Stimulated activated CD8-positive, alpha-beta memory T cell treated with anti-CD3 and anti-CD28 coated beads, Interleukin-4, amount 100 ng/mL, for 48 hours (primary cell): ENCODE data around the gene TP53AIP1.

Experiments
- DNase-seq: peaks from one replicate; pipeline ENCODE4 v3.0.0-alpha.2; 2020

Gene TP53AIP1

GRCh38 chr11:128904303-128904655 lies 38.4 kb downstream of the TP53AIP1 start:
- DNase-seq: no peak

DNA sequence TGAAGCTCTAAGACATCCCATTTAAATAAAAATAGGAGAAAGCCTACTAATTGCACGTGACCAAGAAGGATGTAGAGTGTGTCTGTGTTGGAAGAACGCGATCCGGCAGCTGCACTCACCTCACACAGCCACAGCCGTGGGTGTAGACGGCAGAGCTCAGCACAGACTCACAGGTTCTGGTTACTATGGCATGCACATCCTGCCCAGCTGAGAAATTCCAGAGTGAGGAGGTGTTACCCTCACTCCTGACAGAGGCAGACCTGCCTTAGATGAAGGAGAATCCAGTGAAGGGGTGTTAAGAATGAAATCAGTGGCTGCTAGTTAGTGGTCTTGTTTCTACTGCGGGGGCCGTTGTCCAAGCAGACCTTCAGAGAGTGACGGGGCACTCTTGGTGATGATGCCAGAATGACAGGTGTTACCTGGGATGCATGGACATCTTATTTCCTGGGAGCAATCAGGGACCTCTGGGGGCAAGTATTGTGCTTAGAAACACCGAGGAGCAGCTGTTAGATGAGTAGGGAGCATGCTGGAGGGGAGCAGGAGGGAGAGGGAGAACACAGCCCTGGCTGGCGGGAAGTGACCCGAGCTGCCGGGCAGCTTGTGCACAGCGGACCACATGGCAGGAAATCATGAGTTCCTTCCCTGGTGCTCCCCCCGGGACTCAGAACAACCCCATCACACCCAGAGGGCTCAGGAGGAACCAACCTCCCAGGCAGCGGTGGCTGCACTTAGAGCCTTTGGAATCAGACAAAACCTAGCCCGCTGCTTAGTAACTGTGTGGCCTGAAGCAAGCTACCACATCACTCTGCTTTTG lies 39.2 kb downstream of the TP53AIP1 start:
- no peak for DNase-seq

GRCh38 chr11:128902515-128903066 lies 40.1 kb downstream of the TP53AIP1 start:
- no peak for DNase-seq

GRCh38 chr11:128901653-128902514 lies 40.8 kb downstream of the TP53AIP1 start:
- DNase-seq: no peak

DNA sequence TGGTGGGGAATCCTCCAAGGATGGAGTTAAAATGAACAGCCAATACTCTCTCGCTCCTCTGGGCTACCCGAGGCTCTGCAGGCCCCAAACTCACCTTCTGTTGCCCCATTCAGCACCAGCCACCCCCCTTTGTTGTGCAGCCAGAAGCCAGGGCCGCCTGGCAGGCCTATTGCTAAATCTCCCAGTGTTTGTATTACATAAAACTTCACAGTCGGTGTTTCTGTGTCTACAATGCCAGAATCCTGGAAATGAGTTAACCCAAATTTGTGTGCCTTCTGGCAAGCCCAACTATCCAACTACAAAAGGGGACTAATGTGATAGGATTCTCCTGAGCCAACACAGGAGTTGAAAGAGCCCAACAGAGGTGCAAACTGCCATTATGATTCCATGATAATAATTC lies 42.2 kb downstream of the TP53AIP1 start:
- no peak for DNase-seq

GRCh38 chr11:128898580-128899344 lies 43.9 kb downstream of the TP53AIP1 start:
- no peak for DNase-seq

DNA sequence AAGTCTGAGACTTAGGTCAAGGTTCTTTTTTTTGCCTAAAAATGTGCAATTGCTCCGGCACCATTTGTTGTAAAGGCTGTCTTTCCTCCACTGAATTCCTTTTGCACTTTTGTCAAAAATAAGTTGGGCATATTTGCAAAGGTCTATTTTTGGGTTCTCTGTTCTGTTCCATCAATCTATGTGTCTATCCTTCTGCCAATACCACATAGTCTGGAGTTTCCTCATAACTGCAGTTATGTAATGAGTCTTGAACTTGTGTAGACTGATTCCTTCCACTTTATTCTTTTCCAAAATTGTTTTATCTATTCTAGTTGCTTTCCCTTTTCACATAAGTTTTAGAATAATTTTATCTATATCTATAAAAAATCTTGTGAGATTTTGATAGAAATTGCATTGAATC lies 44.8 kb downstream of the TP53AIP1 start:
- DNase-seq: no peak

GRCh38 chr11:128896356-128896755 lies 46.3 kb downstream of the TP53AIP1 start:
- no peak for DNase-seq

GRCh38 chr11:128895526-128895925 lies 47.1 kb downstream of the TP53AIP1 start:
- no peak for DNase-seq

DNA sequence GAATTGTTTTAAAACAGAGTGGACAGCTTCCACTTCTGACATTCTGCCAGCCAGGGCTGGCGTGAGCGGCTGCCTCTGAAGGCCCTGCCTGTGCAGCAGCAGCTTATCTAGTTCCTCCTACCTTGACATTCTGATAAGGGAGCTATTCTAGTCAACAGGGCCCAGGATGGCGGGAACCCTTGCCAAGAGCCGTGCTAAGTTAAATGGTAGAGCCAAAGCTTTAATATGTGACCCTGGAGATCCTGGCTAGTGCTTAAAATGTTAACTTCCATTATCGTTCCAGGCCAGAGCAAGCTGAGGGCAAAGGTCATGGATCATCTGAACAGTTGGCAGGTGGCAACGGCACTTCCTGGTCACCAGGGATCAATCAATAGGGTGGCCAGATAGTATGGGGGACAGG lies 48.0 kb downstream of the TP53AIP1 start:
- no peak for DNase-seq

DNA sequence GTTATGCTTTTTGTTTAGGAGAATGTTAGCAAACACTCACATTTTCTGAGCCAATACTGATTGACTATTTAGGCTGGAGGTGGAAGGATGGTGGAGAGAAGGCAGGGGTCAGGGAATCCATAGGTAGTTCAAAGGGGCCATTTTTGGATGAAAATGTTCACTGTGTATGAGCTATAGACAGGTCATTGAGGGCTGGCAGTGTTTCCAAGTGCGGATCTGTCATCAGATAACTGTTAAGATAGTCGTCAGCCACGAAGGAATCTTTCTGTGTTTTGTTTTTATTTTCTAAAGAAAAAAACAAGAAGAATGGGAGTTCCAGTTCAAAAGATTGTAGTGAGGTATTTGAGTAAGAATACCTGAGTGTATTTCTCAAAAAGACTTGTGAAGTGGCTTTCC lies 48.4 kb downstream of the TP53AIP1 start:
- no peak for DNase-seq

DNA sequence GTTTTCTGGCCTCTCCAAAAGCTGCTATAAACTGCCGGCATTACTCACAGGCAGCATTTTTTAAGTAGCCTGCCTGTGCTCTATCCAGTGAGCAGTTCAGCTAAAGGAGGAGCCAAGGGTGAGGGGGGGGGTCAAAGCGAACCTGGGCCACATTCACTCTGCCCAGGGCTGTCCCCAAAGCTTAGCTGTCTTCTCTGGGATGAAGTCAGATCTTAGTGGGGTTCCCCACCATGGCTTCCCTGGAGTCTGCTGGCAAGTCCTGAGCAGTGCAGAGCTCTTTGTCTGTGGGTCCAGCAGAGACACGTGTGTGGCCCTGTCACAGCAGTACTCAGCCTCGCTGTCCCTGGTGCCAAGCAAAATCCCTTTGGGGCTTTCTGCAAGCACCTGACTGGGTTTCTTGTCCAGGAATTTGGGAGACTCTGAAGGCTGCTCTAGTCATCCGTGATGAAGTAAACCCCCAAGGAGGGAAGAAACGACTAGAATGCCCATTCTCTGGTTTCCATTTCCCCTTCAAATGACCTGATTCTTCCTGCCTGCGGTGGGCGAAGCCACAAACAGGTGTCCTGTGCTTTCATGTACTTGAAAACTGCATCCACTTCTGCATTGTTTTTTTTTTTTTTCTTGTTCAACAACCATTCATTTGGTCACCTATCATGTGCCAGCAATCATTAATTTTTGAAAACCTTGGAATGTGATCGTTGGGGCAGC lies 48.9 kb downstream of the TP53AIP1 start:
- no peak for DNase-seq

DNA sequence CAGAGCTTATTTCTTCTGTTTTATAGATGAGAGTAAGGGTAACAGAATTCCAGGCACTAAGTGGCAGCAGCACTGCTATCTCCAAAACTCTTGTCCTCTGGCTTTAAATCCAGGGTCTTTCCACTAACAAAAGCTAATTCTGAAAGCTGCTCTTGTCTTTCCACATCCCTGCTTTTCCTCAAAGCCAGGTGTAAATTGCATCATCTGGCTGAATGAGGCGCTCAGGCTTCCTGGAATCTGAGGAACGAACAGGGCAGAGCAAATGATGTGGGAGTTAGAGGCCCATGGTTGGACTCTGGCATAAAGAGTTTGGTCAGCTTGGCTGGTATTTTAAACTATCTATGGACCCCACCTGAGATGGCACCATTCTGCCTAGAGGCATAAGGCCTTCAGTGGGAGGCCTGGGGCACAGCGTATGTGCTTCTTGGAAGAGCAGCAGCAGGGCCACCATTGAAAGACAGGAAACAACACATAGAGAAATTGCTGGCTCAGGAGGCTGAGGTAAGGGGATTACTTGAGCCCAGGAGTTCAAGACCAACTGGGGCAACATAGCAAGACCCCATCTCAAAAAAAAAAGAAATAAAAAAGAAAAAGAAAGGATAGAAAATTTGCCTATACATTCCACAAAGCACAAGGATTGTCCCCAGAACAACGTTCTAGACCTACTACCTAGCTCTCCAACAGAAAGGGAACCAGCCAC lies 49.7 kb downstream of the TP53AIP1 start:
- DNase-seq: no peak

DNA sequence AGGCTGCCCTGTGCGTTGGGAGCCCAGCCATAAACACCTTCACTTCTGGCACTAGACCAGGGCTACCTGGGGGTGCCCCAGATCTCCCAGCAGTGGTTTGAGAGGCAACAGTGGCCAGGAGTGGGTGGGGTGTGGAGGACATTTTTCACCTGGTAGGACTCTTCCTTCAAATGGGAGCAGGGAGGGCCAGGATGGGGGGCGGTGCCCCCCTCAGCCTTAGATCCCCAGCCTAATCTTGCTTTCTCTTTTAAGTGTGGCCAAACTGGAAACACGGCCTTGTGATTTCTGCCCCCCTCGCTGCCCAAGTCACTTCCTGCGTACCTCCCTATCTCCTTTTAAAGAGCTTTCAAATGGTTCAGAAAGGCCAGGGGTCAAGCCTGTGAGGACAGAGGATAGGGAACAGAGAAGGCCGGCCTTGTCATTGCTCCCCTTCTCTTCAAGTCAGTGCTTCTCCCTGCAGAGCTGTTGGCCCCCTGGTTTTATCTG lies 50.7 kb downstream of the TP53AIP1 start:
- DNase-seq: no peak

- peak; percentile 34 for DNase-seq
Measured at GRCh38 chr11:128890543-128891368, 51.9 kb downstream of the TP53AIP1 start, which contains the start of gene KCNJ5. Gene KCNJ5 (plus strand): TSS chr11:128891356. CDS start chr11:128911274, 19,918 bp downstream.

GRCh38 chr11:128890216-128890542 lies 52.5 kb downstream of the TP53AIP1 start:
- DNase-seq: no peak

DNA sequence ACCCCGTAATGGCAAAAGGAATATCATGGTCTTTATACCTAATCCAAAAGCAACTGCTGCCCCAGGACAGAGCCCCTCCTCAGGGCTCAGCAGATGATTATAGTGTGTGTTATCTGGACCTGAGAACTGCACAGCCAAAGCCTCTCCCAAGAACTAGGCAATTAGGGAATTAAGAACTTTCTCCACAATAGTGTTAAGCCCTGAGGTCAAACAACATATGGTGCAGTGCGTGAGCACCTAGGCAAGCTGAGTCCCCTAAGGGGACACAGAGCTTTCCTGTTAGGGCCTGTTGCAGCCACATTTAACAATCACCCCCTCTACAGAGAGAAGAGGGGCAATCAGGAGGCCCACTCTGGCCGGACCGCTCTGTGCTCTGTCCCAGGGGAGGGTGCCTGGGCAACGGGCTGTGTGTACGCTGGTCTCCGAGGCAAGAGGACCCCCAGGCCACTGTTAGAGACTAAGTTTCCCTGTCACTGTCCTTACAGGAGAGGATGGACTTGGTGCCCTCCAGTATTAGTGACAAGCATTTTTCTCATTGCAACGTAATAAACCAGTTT lies 52.9 kb downstream of the TP53AIP1 start:
- DNase-seq: no peak

DNA sequence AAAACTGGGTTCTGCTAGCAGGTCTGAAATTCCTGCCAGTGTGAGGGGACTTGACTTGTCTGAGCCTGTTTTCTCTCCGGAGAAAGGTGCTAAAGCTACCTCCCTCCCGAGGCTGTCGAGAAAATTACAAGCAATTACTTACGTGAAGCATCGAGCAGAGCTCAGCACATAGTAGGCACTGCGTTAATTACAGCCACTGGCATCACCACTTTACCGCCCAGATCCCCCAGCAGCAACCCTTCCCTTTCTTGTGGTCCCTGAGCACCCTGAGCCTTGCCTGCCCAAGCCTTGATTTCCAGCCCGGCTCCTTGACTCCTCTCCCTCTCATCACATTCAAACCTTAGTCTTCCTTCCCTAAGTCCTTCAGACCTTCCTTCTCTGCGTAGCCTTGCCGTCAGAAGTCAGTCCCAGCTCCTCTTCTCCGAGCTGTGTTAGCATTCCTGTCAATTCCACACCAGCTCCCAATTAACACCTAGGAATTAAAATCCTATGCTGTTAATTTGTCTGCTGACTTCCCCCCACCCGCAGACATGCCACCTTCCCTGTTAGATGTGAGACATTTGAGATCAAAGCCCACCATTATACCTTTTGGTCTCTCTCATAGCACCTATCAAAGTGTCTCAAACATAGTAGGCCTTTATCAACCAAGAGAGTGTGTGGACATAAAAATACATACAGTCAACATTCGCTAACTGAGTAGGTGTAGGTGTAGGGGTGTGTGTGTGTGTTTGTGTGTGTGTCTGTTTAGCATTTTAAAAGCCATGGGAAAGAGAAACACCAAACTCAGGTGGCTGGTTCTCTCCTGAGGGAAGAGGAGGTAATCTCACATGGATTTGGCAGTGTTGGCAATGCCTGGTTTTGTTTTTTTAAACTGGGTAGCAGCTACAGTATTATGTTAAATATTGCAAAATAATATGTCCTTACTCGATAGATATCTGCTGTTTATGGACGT lies 54.4 kb downstream of the TP53AIP1 start:
- DNase-seq: no peak
